MM.1S (cell line): ENCODE results near the gene RPGR.

ENCODE experiments used
- DNase-seq: peaks from one replicate; pipeline ENCODE4 v3.0.0-alpha.2; 2015
- H2AFZ ChIP-seq: fragments of 300-600 bp; sonication (generic); 2 replicates; pipeline ENCODE4 v1.6.0; 2016; ENCODE audit warnings: antibody characterized with exemption, low read length
- H3F3A ChIP-seq: fragments of 300-600 bp; sonication (generic); 2 replicates; pipeline ENCODE4 v1.6.1; 2016; ENCODE audit warnings: mild to moderate bottlenecking, antibody characterized with exemption, low read length, moderate library complexity, mixed read lengths; ENCODE audit not compliant: insufficient read depth
- H3K27ac ChIP-seq: fragments of 300-600 bp; sonication (generic); 2 replicates; pipeline ENCODE4 v1.5.1; 2016; ENCODE audit warnings: mild to moderate bottlenecking, low read length
- H3K27me3 ChIP-seq: fragments of 300-600 bp; sonication (generic); replicated peaks from 2 replicates; pipeline ENCODE4 v1.6.0; 2016; ENCODE audit warnings: low read length; ENCODE audit not compliant: insufficient read depth
- H3K36me3 ChIP-seq: fragments of 300-600 bp; sonication (generic); replicated peaks from 2 replicates; pipeline ENCODE4 v1.6.1; 2016; ENCODE audit warnings: mild to moderate bottlenecking, low read length, mixed read lengths; ENCODE audit not compliant: insufficient read depth
- H3K4me1 ChIP-seq: fragments of 300-600 bp; sonication (generic); 2 replicates; pipeline ENCODE4 v1.6.1; 2016; ENCODE audit warnings: low read length, mixed read lengths
- H3K4me2 ChIP-seq: fragments of 300-600 bp; sonication (generic); 2 replicates; pipeline ENCODE4 v1.6.0; 2016; ENCODE audit warnings: low read depth, low read length
- H3K4me3 ChIP-seq: fragments of 300-600 bp; sonication (generic); 2 replicates; pipeline ENCODE4 v1.5.1; 2016; ENCODE audit warnings: low read length, mixed read lengths
- H3K79me2 ChIP-seq: fragments of 300-600 bp; sonication (generic); 2 replicates; pipeline ENCODE4 v1.6.1; 2016; ENCODE audit warnings: mixed run types, low read length, mixed read lengths
- H3K9ac ChIP-seq: fragments of 300-600 bp; sonication (generic); 2 replicates; pipeline ENCODE4 v1.6.1; 2016; ENCODE audit warnings: low read length, mixed read lengths
- H3K9me2 ChIP-seq: fragments of 300-600 bp; sonication (generic); replicated peaks from 2 replicates; pipeline ENCODE4 v1.6.1; 2016; ENCODE audit warnings: mild to moderate bottlenecking, low read length, mixed read lengths; ENCODE audit not compliant: insufficient read depth
- H3K9me3 ChIP-seq: fragments of 300-600 bp; sonication (generic); replicated peaks from 2 replicates; pipeline ENCODE4 v1.6.1; 2016; ENCODE audit warnings: mild to moderate bottlenecking, low read length, mixed read lengths; ENCODE audit not compliant: insufficient read depth
- H4K20me1 ChIP-seq: fragments of 300-600 bp; sonication (generic); 2 replicates; pipeline ENCODE4 v1.6.1; 2016; ENCODE audit warnings: mild to moderate bottlenecking, low read length, moderate library complexity, mixed read lengths; ENCODE audit not compliant: insufficient read depth
- EZH2 ChIP-seq: fragments of 300-600 bp; sonication (generic); optimal IDR thresholded peaks from 2 replicates; pipeline ENCODE3; 2017; ENCODE audit warnings: low read depth, mild to moderate bottlenecking, antibody characterized with exemption, low read length, mixed read lengths
- EZH2phosphoT487 ChIP-seq: fragments of 300-600 bp; sonication (generic); IDR thresholded peaks from 2 replicates; pipeline ENCODE4 v1.6.1; 2018; ENCODE audit warnings: antibody characterized with exemption, low read length
- TF ChIP-seq, protein P1 (sequence below): fragments of 300-600 bp; sonication (generic); IDR thresholded peaks from 2 replicates; pipeline ENCODE4 v1.5.1; 2016; ENCODE audit warnings: antibody characterized with exemption, low read length, mixed read lengths

Gene RPGR

DNA sequence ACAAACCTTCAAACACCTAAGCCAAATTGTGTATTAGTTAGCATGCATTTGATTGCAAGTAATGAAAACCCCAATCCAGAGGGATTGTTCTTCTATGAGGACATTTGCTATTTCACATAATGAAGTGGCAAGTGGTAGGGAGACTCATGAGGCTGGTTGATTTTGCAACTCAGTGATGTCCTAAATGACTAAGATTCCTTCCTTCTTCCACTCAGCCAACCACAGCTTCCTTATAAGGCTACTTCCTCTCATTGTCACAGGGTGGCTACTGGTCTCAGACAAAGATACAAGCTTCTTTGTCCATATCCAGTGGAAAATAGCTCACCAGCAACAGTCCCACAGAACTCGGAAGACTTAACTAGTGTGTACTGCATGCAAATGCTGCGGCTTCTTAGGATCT, 19.8 kb upstream of the RPGR start:
- no peak overlapping the region for H3K9ac ChIP-seq
- H3K36me3 ChIP-seq: no peaks in the 10 kb centered on the region
- H3K4me1 ChIP-seq: no peaks in the 10 kb centered on the region

DNA sequence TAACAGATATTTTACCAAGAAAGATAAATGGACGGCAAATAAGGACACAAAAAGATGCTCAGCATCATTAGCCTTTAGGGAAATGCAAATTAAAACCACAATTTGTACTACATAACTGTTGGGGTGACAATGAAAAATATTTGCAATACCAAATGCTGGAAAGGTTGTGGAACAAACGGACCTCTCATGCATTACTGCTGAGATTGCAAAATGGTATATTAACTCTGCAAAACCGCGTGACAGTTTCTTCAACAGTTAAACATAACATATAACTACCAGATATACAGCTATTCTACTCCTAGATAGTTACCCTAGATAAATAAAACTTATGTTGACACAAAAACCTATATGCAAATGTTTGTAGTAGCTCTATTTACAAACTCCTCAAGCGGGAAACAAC, 18.8 kb upstream of the RPGR start:
- TF ChIP-seq, protein P1, sequence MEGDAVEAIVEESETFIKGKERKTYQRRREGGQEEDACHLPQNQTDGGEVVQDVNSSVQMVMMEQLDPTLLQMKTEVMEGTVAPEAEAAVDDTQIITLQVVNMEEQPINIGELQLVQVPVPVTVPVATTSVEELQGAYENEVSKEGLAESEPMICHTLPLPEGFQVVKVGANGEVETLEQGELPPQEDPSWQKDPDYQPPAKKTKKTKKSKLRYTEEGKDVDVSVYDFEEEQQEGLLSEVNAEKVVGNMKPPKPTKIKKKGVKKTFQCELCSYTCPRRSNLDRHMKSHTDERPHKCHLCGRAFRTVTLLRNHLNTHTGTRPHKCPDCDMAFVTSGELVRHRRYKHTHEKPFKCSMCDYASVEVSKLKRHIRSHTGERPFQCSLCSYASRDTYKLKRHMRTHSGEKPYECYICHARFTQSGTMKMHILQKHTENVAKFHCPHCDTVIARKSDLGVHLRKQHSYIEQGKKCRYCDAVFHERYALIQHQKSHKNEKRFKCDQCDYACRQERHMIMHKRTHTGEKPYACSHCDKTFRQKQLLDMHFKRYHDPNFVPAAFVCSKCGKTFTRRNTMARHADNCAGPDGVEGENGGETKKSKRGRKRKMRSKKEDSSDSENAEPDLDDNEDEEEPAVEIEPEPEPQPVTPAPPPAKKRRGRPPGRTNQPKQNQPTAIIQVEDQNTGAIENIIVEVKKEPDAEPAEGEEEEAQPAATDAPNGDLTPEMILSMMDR: no peak
- no peak for TF ChIP-seq EZH2
- TF ChIP-seq EZH2phosphoT487: no peak
- H3K27me3 ChIP-seq: no peaks in the 10 kb centered on the region
- no peaks in the 10 kb centered on the region for H3K9me2 ChIP-seq
- H3K4me3 ChIP-seq: no peak overlapping the region
- H3K9me3 ChIP-seq: no peaks in the 10 kb centered on the region
- H3K36me3 ChIP-seq: no peaks in the 10 kb centered on the region
- no peak for DNase-seq
- H2AFZ ChIP-seq: no peak overlapping the region
- no peak overlapping the region for H3K27ac ChIP-seq
- no peaks in the 10 kb centered on the region for H4K20me1 ChIP-seq
- no peaks in the 10 kb centered on the region for H3F3A ChIP-seq
- no peak overlapping the region for H3K4me2 ChIP-seq
- H3K9ac ChIP-seq: no peak overlapping the region
- no peaks in the 10 kb centered on the region for H3K79me2 ChIP-seq
- no peaks in the 10 kb centered on the region for H3K4me1 ChIP-seq

More for the DNA sequence above, 19.8 kb upstream of the RPGR start:
- no peaks in the 10 kb centered on the region for H3K79me2 ChIP-seq
- H2AFZ ChIP-seq: no peak overlapping the region
- no peaks in the 10 kb centered on the region for H3K27me3 ChIP-seq
- H3F3A ChIP-seq: no peaks in the 10 kb centered on the region
- H3K9me3 ChIP-seq: no peaks in the 10 kb centered on the region
- TF ChIP-seq EZH2phosphoT487: no peak
- TF ChIP-seq, protein P1: no peak
- TF ChIP-seq EZH2: no peak
- DNase-seq: no peak
- H3K4me2 ChIP-seq: no peak overlapping the region
- H3K4me3 ChIP-seq: no peak overlapping the region
- H4K20me1 ChIP-seq: no peaks in the 10 kb centered on the region
- H3K9me2 ChIP-seq: no peaks in the 10 kb centered on the region
- H3K27ac ChIP-seq: no peak overlapping the region

DNA sequence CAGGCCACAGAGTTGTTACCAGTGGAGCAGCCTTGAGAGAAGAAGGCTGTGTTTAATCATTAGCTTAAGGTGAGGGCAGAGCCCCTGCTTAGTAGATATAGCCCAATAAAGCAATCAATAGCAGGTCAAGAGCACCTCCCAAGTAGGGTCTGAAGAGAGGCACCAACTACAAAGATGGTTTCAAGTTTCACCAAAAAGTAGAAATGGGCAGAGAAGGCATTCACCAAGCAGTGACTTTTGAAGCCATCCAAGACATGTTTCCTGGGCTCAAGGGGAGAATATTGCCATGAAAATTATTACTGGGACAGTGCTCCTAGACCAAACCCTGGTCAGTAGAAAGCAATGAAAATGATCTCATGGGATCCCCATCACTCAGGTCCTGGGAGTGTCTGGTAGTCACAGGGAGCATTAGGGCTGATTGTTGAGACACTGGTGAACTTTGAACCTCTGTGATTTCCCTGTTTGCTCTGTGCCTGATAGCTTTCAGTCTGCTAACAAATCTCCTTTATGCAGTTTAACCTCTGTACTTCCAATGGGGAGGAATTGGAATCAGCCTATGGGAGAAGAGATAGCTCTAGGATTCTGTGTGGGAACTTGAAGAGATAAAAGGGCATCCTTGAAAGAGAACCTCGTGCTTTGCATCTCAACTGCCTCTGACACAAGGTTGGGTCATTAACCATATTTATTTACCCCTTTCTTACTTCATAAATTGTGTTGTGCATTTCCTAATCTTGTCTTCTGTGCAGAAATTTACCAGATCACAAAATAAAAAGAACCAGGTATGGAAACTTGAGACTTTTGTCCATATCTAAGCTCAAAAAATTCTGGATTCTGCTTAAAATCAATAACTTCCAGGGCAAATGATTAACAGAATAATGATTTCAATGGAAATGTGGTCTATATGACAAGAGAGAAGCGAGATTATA, 15.8 kb upstream of the RPGR start:
- Histone ChIP-seq H3K27me3 (no peaks in the 10 kb centered on the region), H4K20me1 (no peaks in the 10 kb centered on the region), H3F3A (no peaks in the 10 kb centered on the region), H3K27ac (no peak overlapping the region), H3K9me2 (no peaks in the 10 kb centered on the region), H3K9ac (no peak overlapping the region), H2AFZ (no peak overlapping the region), H3K4me2 (no peak overlapping the region), H3K4me1 (no peaks in the 10 kb centered on the region), H3K9me3 (no peaks in the 10 kb centered on the region), H3K79me2 (no peaks in the 10 kb centered on the region), H3K36me3 (no peaks in the 10 kb centered on the region), H3K4me3 (no peak overlapping the region)
- TF ChIP-seq EZH2phosphoT487 (no peak), EZH2 (no peak)
- TF ChIP-seq, protein P1: no peak
- no peak for DNase-seq
